Ovary (tissue), 3 donors: ENCODE measurements around the gene ITGAX.

Experiments used
- CTCF ChIP-seq, 3 donors: fragments of 450-650 bp in 2 of 3; fragments of 200-600 bp in 1 of 3; IDR thresholded peaks; one replicate each; pipeline versions ENCODE4 v1.5.1 to v1.8.0; 2016 to 2022; ENCODE audit warnings: antibody characterized with exemption in 3 of 3, mild to moderate bottlenecking in 1 of 3
- EP300 ChIP-seq: sonication (generic); formaldehyde crosslinking; IDR thresholded peaks from one replicate; pipeline ENCODE4 v1.6.1; 2017; ENCODE audit warnings: antibody characterized with exemption
- POLR2A ChIP-seq: fragments of 450-650 bp; IDR thresholded peaks from one replicate; pipeline ENCODE4 v1.6.1; 2017; ENCODE audit warnings: antibody characterized with exemption, mild to moderate bottlenecking, moderate library complexity
- donor health status: DM: no; HTN: no; CAD: no.

GRCh38 chr16:31413943-31414342 lies 59.0 kb downstream of the ITGAX start:
- no peak for TF ChIP-seq CTCF (IDR thresholded peaks at IDR 0.05)
- TF ChIP-seq POLR2A = no peak
- no peak for TF ChIP-seq EP300
